Stimulated activated CD8-positive, alpha-beta memory T cell treated with anti-CD3 and anti-CD28 coated beads, Interleukin-15, amount 100 ng/mL, for 48 hours (primary cell): Measurements from ENCODE around the gene NBAS.
"Not testable (repeated sequence)": the region's sequence is repeated elsewhere in the genome, so short reads cannot be mapped to it uniquely, and the experiment has no call there.

Experiments used
- DNase-seq, 2 donors: peaks; one replicate each; pipeline ENCODE4 v3.0.0-alpha.2; 2020; ENCODE audit warnings: low read depth in 2 of 2

Gene NBAS

DNA sequence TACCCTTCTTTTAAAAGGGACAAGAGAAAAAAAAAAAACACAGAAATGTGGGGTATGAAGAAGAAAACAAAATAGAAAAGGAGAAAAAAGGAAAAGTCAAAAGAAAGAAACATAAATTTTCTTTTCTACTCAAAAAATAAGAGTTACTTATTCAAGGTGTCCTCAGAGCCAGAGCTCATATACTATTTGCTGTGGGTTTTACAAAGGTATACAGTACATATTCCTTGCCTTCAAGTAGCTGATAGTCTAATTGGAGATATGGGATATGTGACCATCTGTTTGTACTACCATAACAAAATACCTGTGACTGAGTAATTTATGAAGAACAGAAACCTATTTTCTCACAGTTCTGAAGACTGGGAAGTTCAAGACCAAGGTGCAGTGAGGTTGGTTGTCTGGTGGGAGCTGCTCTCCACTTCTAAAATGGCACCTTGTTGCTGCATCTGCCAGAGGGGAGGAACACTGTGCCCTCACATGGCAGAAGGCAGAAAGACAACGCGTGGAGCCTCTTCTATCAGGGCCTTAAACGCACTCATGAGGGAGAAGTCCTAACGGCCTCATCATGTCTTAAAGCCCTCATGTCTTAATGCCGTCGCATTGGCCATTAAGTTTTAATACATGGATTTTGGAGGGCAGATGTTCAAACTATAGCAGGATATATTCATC lies 33.9 kb downstream of the NBAS start:
- no peak for DNase-seq

DNA sequence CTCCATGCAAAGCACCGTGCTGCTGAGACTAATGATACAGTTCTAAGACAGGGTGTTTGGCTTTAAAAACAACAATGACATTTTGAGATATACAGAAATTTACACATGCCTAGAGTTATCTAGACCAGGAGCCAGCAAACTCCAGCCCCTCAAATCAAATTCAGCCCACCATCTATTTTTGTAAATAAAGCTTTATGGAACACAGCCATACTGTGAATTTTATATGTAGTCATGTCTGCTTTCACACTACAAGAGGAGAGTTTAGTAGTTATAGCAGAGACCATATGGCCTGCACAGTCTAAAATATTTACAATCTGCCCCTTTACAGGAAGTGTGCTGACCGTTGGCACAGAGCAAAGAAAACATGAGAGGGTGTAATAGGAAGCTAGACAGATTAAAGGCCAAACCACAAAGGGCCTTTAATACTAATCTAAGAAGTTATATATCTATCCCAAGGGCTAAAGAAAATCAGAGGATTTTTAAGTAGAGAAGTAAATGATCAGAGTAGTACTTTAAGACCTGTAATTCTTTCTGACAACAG lies 39.4 kb downstream of the NBAS start:
- DNase-seq, result no peak

GRCh38 chr2:15520346-15520745 lies 40.8 kb downstream of the NBAS start:
- no peak for DNase-seq

- not testable (repeated sequence) for DNase-seq
These were observed 42.4 kb downstream of the NBAS start for GRCh38 chr2:15518759-15519158.

GRCh38 chr2:15517793-15518192 lies 43.3 kb downstream of the NBAS start:
- no peak for DNase-seq

GRCh38 chr2:15511686-15512085 lies 49.4 kb downstream of the NBAS start:
- DNase-seq, result no peak

- no peak for DNase-seq
These were observed 50.6 kb downstream of the NBAS start for GRCh38 chr2:15510552-15510951.

DNA sequence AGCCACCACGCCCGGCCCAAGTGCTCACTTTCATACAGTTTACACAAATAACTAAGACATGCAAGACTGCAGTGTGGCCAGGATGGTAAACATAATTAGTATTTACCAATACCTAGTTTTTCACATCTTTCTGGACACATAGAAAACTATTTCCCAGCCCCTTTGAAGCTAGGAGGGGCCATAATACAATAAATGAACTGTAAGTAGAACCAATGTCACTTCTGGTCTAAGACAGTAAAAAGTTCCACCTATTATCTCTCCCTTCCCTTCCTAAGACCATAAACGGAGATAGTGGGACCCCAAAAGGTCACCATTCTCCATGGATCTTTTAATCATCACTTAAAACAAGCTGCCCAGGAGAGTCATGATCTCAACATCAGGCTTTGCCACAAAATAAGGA lies 51.0 kb downstream of the NBAS start:
- no peak for DNase-seq

DNA sequence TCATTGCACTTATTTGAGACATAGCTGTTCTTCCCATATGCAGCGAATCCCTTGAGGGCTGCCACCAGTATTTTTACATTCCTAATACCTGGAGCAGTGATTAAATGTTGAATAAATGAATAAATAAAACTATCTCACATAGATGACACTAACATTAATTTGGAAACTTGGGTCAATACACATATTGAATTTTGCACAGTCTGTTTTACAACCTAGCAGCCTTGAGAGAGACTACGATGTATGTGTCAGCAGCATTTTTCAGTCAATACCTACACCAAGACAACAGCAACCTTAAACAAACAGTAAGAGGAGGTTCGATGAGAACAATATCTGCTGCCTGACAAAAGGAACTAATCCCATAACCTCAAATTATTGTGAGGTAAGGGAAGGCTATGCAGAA lies 53.4 kb downstream of the NBAS start:
- no peak for DNase-seq

- DNase-seq, result no peak
These were observed 54.1 kb downstream of the NBAS start for GRCh38 chr2:15507061-15507460.

DNA sequence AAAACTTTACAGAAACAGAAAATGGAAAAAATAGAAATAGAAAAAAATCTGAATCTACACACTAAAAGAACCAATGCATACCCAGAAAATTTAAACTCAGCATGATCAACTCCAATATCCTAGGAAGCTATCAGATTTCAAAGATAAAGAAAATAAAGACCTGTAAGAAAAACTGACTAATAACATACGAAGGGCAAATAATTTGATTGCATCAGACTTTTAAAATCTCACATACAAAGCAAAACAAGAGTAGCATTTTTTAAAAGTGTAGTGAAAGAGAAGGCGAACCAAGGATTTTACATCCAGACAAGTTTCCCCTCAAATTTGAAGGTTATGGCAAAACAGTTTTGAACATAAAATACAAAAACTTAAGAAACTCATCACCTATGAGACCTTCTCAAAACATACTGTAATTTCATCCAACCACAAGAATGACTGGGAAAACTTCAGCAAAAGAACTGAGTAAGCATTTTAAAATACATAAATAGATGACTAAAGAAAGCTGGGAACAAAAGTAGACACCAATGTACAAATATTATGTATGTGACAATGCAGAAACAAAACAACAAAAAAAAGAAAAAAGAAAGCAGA lies 54.8 kb downstream of the NBAS start:
- no peak for DNase-seq

- no peak for DNase-seq
These were observed 56.1 kb downstream of the NBAS start for GRCh38 chr2:15504882-15505663.

DNA sequence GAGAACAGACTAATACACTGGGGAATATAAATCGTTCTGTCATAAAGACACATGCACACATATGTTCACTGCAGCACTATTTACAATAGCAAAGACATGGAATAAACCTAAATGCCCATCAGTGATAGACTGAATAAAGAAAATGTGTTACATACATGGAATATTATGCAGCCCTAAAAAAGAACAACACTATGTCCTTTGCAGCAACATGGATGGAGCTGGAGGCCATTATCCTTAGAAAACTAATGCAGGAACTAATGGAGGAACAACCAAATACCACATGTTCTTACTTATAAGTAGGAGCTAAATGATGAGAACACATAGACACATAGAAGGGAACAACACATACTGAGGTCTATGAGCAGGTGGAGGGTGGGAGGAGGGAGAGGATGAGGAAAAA lies 61.9 kb downstream of the NBAS start:
- not testable (repeated sequence) for DNase-seq

DNA sequence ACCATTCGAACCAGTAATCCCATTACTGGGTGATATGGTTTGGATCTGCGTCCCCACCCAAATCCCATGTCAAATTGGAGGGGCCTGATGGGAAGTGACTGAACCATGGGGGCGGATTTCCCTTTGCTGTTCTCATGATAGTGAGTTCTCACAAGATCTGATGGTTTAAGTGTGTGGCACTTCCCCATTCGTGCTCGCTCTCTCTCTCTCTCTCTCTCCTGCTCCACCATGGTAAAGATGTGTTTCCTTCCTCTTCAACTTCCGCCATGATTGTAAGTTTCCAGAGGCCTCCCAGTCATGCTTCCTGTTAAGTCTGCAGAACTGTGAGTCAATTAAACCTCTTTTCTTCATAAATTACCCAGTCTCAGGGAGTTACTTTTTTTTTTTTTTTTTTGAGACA lies 62.6 kb downstream of the NBAS start:
- no peak for DNase-seq

- DNase-seq, result no peak
These were observed 66.3 kb downstream of the NBAS start for GRCh38 chr2:15494877-15495276.

GRCh38 chr2:15492773-15493325 lies 68.3 kb downstream of the NBAS start:
- no peak for DNase-seq

DNA sequence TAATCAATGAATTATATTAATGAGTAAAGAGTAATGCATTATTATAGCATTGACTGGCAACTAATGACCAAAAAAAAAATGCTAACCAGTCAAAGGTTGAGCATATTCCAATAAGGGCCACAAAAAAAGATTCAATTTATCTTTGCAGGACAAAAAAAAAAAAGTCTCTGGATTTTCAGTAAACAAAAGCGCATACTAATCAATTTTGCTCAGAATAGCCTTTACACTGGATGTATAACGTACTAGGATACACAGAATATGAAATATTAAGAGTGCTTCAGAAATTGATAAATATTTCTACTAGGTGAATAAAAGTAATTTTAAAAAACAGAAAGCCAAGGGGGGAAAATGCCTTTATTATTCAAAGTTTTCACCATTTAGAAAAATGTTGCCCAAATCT lies 74.4 kb downstream of the NBAS start:
- no peak for DNase-seq

GRCh38 chr2:15485949-15486348 lies 75.2 kb downstream of the NBAS start:
- no peak for DNase-seq

DNA sequence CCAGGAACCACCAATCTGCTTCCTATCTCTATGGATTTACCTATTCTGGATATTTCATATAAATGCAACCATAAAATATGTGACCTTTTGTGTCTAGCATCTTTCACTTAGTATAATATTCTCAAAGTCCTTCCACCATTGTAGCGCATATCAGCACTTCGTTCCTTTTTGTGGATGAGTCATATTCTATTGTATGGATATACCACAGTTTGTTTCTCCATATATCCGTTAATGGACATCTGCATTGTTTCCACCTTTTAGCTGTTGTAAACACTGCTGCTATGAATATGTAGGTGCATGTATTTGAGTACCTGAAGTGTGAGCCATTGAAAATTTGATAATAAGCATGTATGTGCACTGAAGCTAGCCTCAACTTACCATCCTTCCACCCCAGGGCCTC lies 80.1 kb downstream of the NBAS start:
- no peak for DNase-seq

GRCh38 chr2:15480552-15480951 lies 80.6 kb downstream of the NBAS start:
- DNase-seq, result no peak

- DNase-seq, result no peak
These were observed 88.3 kb downstream of the NBAS start for GRCh38 chr2:15472876-15473275.

DNA sequence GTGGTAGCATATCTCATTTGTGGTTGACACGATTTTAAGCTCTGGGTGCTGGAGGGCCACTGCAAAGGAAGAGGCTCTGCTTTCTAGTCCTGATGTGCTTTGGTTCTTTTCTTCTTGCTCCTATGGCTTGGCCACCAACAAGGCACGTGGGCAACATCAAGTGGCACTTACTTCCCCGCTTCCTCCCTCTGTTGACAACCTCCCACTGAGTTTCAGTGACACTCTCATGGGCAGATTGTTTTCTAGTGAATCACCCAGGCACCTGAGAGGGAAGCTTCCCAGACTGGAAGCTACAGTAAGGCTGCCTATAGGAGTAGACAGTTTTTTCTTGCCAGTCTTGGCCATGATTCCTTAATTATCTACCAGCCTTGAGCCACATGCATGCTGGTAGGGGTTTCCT lies 89.0 kb downstream of the NBAS start:
- no peak for DNase-seq

DNA sequence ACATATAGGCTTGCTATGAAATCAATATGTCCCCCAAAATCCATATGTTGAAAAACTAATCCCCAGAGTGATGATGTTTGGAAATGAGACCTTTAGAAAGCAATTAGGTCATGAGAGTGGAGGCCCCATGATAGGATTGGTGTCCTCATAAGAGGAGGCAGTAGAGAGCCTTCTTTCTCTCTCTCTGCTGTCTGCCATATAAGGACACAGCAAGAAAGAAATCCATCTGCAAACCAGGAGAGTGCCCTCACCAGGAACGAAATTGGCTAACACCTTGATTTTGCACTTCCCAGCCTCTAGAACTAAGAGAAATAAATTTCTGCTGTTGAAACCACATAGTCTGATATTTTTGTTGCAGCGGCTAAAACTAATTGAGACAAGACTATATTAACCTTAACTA lies 89.5 kb downstream of the NBAS start:
- DNase-seq, result no peak
